Right renal cortex interstitium (tissue), 3 donors: Measurements from ENCODE around the gene SASH3. TPM values are rescaled to one million over a fixed set of nuclear protein-coding genes. Genes with fewer than 3 reads are reported as not detected.

Experiments used
- DNase-seq, 3 donors: peaks; one replicate each; pipeline ENCODE4 v3.0.0-alpha.2; 2013; ENCODE audit warnings: low read depth in 3 of 3, low spot score in 2 of 3
- polyA plus RNA-seq, 3 donors: library from polyadenylated mRNA; unstranded; fragments of 120-200 nt; gene quantifications; one replicate each; pipeline ENCODE4 v1.2.1, GENCODE V29; 2013; ENCODE audit not compliant: insufficient read length in 3 of 3

SASH3 gene
- polyA plus RNA-seq, 3 donors: 1.7 to 2.0 (median 2.0) TPM

GRCh38 chrX:129781680-129782495 lies 2.1 kb downstream of the SASH3 start:
- no peak for DNase-seq

- no peak for DNase-seq
Measured at GRCh38 chrX:129782706-129783105, 3.0 kb downstream of the SASH3 start.

- DNase-seq: no peak
Measured at GRCh38 chrX:129783291-129783713, 3.6 kb downstream of the SASH3 start.

DNA sequence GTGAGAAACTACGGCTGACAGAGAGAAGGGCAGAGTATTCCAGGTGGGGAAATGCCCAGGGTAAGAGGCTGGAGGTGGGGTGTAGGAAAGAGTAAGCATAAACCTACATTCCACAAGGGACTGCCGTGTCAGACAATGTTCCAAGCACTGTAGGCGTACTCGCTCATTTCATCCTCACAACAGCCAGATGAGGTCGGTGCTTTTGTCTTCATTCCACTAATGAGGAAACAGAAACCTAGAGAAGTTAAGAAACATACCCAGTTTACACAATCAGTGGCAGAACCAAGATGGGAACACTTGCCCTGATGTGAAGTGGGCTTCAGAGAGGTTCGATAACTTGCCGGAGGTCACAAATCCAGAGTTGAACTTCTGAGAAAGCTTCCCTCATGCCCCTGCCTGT lies 4.6 kb downstream of the SASH3 start:
- no peak for DNase-seq

DNA sequence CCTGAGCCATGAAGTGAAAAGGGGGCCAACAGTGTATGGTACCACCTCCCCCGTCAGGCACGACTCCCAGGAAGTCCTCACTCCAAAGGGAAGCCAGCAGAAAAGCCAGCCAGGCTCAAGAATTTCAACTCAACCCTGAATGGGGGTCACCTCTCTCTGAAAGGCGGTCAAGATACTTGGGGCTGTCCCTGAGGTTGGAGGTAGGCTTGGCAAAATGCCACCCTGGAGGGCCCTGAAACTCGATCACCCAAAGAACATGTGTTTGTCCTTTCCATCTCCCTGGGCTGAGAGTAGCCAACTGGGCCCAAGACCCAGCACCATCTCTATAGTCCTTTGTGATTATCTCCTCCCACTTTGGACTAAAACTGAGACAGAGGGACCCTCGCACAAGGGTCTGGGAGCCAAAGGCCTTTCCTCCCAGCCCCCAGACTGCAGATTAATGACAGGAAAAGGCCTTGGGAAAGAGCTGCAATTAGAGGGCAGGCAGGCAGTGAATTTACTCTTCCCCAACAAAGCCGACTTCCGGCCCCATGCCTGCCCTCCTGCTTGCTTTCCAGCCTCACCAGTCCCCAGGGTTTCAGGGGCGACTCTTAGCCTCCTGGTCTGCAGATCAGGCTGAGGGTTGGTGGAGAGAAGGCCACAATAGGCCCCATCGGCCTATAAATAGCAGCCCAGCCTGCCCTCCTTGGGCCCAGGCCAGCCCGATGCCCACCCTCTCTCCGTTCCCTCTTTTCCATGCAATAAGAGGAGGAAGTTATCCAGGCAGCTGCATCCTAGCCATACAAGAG lies 5.6 kb downstream of the SASH3 start:
- no peak for DNase-seq

GRCh38 chrX:129786210-129786651 lies 6.5 kb downstream of the SASH3 start:
- no peak for DNase-seq

GRCh38 chrX:129787336-129788055 lies 7.7 kb downstream of the SASH3 start:
- DNase-seq: no peak

GRCh38 chrX:129788527-129788926 lies 8.8 kb downstream of the SASH3 start:
- DNase-seq: no peak

DNA sequence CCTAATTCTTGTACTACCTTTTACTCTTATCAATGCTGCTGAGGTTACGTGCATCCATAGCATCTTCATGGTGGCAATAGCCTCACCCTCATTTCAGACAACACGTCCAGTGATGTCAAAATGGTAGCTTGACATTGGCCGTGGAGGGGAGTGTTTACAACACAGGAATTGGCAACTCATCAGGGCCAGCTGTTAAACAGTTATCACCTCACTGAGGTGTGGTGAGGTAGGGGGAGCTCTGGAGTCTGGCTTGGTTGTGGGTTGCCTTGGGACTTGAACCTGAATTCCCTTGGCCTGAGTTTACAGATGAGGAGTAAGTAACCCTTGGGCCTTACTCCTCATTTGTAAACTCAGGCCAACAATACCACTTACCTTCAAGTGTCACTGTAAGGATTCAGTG lies 10.4 kb downstream of the SASH3 start:
- DNase-seq: no peak

GRCh38 chrX:129790808-129791207 lies 11.1 kb downstream of the SASH3 start:
- no peak for DNase-seq

- no peak for DNase-seq
Measured at GRCh38 chrX:129791336-129791735, 11.6 kb downstream of the SASH3 start.

- DNase-seq: no peak
Measured at GRCh38 chrX:129791961-129792570, 12.3 kb downstream of the SASH3 start.

- DNase-seq: no peak
Measured at GRCh38 chrX:129792586-129793291, 13.0 kb downstream of the SASH3 start.

- DNase-seq: no peak
Measured at GRCh38 chrX:129793604-129794191, 13.9 kb downstream of the SASH3 start.

GRCh38 chrX:129795584-129795983 lies 15.8 kb downstream of the SASH3 start:
- no peak for DNase-seq

DNA sequence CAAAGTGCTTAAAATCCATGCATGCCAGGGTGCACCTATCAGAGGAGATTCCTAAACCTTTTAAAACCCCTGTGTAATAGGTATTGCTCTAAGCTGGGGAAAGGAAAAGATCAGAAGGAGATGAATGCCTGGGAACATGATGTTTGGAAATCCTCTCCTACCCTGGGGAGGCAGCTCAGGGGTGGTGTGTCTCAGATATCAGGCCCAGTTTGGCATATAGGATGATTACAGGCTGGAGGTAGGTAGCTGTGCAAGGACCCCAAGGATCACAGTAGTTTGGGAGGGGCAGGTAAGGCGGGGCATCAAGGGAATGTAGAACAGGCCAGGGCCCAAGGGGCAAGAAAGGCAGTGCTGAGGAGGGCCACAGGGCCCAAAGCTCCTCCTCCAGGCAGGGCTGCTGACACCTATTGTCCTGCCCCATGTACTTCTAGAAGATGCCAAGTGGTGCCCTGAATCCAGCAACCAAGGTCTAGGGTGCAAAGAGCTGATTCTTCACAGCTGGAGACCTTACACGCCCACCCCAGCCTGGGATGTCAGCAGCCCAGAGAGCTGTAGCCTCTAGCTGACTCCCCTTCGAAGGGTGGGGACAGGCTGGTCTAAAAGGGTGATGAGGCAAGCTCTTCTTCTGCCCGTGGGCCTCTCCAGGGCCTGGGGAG lies 17.6 kb downstream of the SASH3 start:
- DNase-seq: no peak

DNA sequence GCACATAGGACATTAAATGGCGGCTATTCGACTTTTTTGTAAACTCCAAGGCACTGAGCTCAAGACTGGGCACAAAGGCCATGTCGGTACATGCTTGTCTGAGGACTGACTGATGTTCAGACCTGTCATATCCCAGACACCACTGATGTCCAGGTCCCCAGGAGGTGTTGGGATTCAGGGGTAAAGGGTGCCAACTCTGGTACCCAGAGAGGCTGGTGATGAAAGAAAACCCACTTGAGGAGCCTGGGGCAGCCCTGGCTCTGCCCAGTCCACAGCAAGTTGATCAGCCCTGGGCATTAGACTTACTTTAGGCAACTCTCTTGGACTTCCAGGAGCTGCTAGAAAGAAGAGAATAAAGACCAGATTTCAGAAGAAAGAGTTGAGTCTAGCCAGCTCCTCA lies 18.7 kb downstream of the SASH3 start:
- DNase-seq: no peak

DNA sequence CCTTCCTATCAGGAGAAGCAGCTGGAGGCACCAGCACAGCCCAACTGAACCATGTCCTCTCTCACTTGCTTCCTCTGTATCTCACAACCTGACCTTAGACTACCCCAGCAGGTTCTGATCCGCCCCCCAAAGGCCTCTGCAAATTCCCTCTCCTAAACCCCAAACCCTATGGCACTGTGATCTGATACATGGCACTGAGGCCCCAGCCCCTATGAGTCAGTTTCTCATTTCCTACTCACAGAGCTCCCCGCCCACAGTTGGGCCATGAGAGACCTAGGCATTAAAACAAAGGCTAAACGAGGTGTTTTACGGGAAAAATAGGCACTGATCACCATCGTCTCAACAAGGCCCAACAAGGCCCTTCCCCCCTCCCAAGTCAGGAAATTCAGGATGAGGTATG lies 19.1 kb downstream of the SASH3 start:
- no peak for DNase-seq

- DNase-seq: no peak
Measured at GRCh38 chrX:129800186-129800585, 20.4 kb downstream of the SASH3 start.
